OCI-LY1 (cell line): ENCODE data around the gene CCHCR1.
"Not testable (repeated sequence)": the region's sequence is repeated elsewhere in the genome, so short reads cannot be mapped to it uniquely, and the experiment has no call there.

Source experiments
- H2AFZ ChIP-seq: fragments of 200-600 bp; sonication (generic), shearing (Covaris generic); 2 replicates; pipeline ENCODE4 v1.6.0; 2014; ENCODE audit warnings: antibody characterized with exemption, mild to moderate bottlenecking, low read length
- H3F3A ChIP-seq: fragments of 200-600 bp; sonication (generic), shearing (Covaris generic); 2 replicates; pipeline ENCODE4 v1.6.0; 2014; ENCODE audit warnings: mild to moderate bottlenecking, antibody characterized with exemption, low read length, moderate library complexity; ENCODE audit not compliant: insufficient read depth
- H3K27ac ChIP-seq: fragments of 200-600 bp; sonication (generic); 2 replicates; pipeline ENCODE4 v1.5.1; 2014; ENCODE audit warnings: low read length, mixed run types, mild to moderate bottlenecking, low read depth; ENCODE audit not compliant: poor library complexity, severe bottlenecking
- H3K27me3 ChIP-seq: fragments of 200-600 bp; sonication (generic); 2 replicates; pipeline ENCODE4 v1.6.0; 2014; ENCODE audit warnings: antibody characterized with exemption, mild to moderate bottlenecking, low read length, moderate library complexity; ENCODE audit not compliant: insufficient read depth
- H3K36me3 ChIP-seq: fragments of 200-600 bp; sonication (generic); 2 replicates; pipeline ENCODE4 v1.6.1; 2014; ENCODE audit warnings: mild to moderate bottlenecking, antibody characterized with exemption, low read length, moderate library complexity, mixed read lengths; ENCODE audit not compliant: insufficient read depth
- H3K4me1 ChIP-seq: fragments of 200-600 bp; sonication (generic); 2 replicates; pipeline ENCODE4 v1.5.1; 2014; ENCODE audit warnings: mild to moderate bottlenecking, low read length, moderate library complexity; ENCODE audit not compliant: insufficient read depth, severe bottlenecking
- H3K4me2 ChIP-seq: fragments of 200-600 bp; sonication (generic), shearing (Covaris generic); 2 replicates; pipeline ENCODE4 v1.6.1; 2014; ENCODE audit warnings: low read length
- H3K4me3 ChIP-seq: fragments of 200-600 bp; sonication (generic); 2 replicates; pipeline ENCODE4 v1.5.1; 2014; ENCODE audit warnings: low read length, low read depth, mild to moderate bottlenecking, mixed read lengths; ENCODE audit not compliant: poor library complexity, severe bottlenecking
- H3K79me2 ChIP-seq: fragments of 200-600 bp; shearing (Covaris generic); 2 replicates; pipeline ENCODE4 v1.6.1; 2016; ENCODE audit warnings: mixed run types, low read length, mixed read lengths; ENCODE audit not compliant: insufficient read depth
- H3K9ac ChIP-seq: fragments of 200-600 bp; sonication (generic), shearing (Covaris generic); 2 replicates; pipeline ENCODE4 v1.6.1; 2014; ENCODE audit warnings: mild to moderate bottlenecking, low read length, mixed read lengths
- H3K9me2 ChIP-seq: fragments of 200-600 bp; sonication (generic), shearing (Covaris generic); 2 replicates; pipeline ENCODE4 v1.6.1; 2014; ENCODE audit warnings: low read depth, mild to moderate bottlenecking, low read length, mixed read lengths
- H3K9me3 ChIP-seq: fragments of 200-600 bp; shearing (Covaris generic); 2 replicates; pipeline ENCODE4 v1.6.1; 2014; ENCODE audit warnings: low read length, mixed read lengths
- H4K20me1 ChIP-seq: fragments of 200-600 bp; sonication (generic), shearing (Covaris generic); 2 replicates; pipeline ENCODE4 v1.6.0; 2016; ENCODE audit warnings: mild to moderate bottlenecking, low read length; ENCODE audit not compliant: insufficient read depth
- CTCF ChIP-seq: fragments of 200-600 bp; sonication (generic), shearing (Covaris generic); IDR thresholded peaks from 2 replicates; pipeline ENCODE4 v1.5.1; 2017; ENCODE audit warnings: mild to moderate bottlenecking, antibody characterized with exemption, low read length, moderate library complexity, mixed read lengths
- EZH2 ChIP-seq: fragments of 200-600 bp; sonication (generic), shearing (Covaris generic); IDR thresholded peaks from 2 replicates; pipeline ENCODE4 v1.8.0; 2017; ENCODE audit warnings: borderline replicate concordance, mixed run types, mild to moderate bottlenecking, antibody characterized with exemption, low read length, moderate library complexity, mixed read lengths

The CCHCR1 gene

GRCh38 chr6:31190488-31190887, 32.9 kb upstream of the CCHCR1 start:
- Histone ChIP-seq H3K4me2 (no peak overlapping the region), H3K36me3 (peaks cover 9% of the 10 kb centered on the region; the same call in 1 of the 2 replicates), H2AFZ (no peak overlapping the region), H3K27ac (peak overlapping the region; percentile 53), H3K79me2 (no peaks in the 10 kb centered on the region), H3K4me3 (no peak overlapping the region), H3K9me2 (no peaks in the 10 kb centered on the region), H3K4me1 (peaks cover 36% of the 10 kb centered on the region), H3K27me3 (no peaks in the 10 kb centered on the region), H3K9me3 (no peaks in the 10 kb centered on the region), H3K9ac (no peak overlapping the region), H4K20me1 (no peaks in the 10 kb centered on the region), H3F3A (no peaks in the 10 kb centered on the region)
- no peak for TF ChIP-seq CTCF
- no peak for TF ChIP-seq EZH2

- peak overlapping the region; percentile 42 for H3K27ac ChIP-seq
- not testable (repeated sequence) for H3K9me2 ChIP-seq, H3K36me3 ChIP-seq, H3K4me3 ChIP-seq, H4K20me1 ChIP-seq, H3K79me2 ChIP-seq, H3K9ac ChIP-seq, H3K9me3 ChIP-seq, H3K27me3 ChIP-seq, H2AFZ ChIP-seq, H3F3A ChIP-seq, H3K4me2 ChIP-seq
- peaks cover 42% of the 10 kb centered on the region for H3K4me1 ChIP-seq
These were observed 31.6 kb upstream of the CCHCR1 start for GRCh38 chr6:31189223-31189622.

GRCh38 chr6:31187780-31188194, 30.2 kb upstream of the CCHCR1 start:
- H3K4me1 ChIP-seq, result peaks cover 42% of the 10 kb centered on the region
- no peak overlapping the region for H3K9ac ChIP-seq
- no peak overlapping the region for H3K4me3 ChIP-seq
- no peaks in the 10 kb centered on the region for H3K79me2 ChIP-seq
- TF ChIP-seq CTCF, result no peak
- TF ChIP-seq EZH2, result no peak
- H3K27ac ChIP-seq, result peak overlapping the region; percentile 71
- no peaks in the 10 kb centered on the region for H3F3A ChIP-seq
- H3K9me2 ChIP-seq, result no peaks in the 10 kb centered on the region
- no peaks in the 10 kb centered on the region for H3K36me3 ChIP-seq
- no peaks in the 10 kb centered on the region for H3K9me3 ChIP-seq
- no peaks in the 10 kb centered on the region for H3K27me3 ChIP-seq
- H4K20me1 ChIP-seq, result no peaks in the 10 kb centered on the region
- H2AFZ ChIP-seq, result no peak overlapping the region
- H3K4me2 ChIP-seq, result no peak overlapping the region

- H3K4me3 ChIP-seq, result peak overlapping the region; percentile 2
These were observed 28.6 kb upstream of the CCHCR1 start for GRCh38 chr6:31186052-31186734.

GRCh38 chr6:31185695-31186051, 28.1 kb upstream of the CCHCR1 start:
- H3K9me2 ChIP-seq, H3K79me2 ChIP-seq, H4K20me1 ChIP-seq, H3F3A ChIP-seq, H3K4me3 ChIP-seq, H3K27me3 ChIP-seq, H3K9me3 ChIP-seq, H3K36me3 ChIP-seq, H3K9ac ChIP-seq, H2AFZ ChIP-seq: not testable (repeated sequence)
- Histone ChIP-seq H3K27ac (peak overlapping the region; percentile 71), H3K4me1 (peaks cover 39% of the 10 kb centered on the region), H3K4me2 (peak overlapping the region; percentile 34; the same call in 1 of the 2 replicates)

More at GRCh38 chr6:31186052-31186734, 28.6 kb upstream of the CCHCR1 start:
- TF ChIP-seq EZH2 (no peak), CTCF (no peak)
- H4K20me1 ChIP-seq, result no peaks in the 10 kb centered on the region
- H3K27me3 ChIP-seq, result no peaks in the 10 kb centered on the region
- H3K4me1 ChIP-seq, result peaks cover 42% of the 10 kb centered on the region
- peak overlapping the region; percentile 39; the same call in 1 of the 2 replicates for H3K9ac ChIP-seq
- peak overlapping the region; percentile 71 for H3K27ac ChIP-seq
- H3K36me3 ChIP-seq, result no peaks in the 10 kb centered on the region
- no peaks in the 10 kb centered on the region for H3K9me3 ChIP-seq
- H3K79me2 ChIP-seq, result no peaks in the 10 kb centered on the region
- peak overlapping the region; percentile 34 for H3K4me2 ChIP-seq
- H3F3A ChIP-seq, result no peaks in the 10 kb centered on the region
- peak overlapping the region; percentile 11; the same call in 1 of the 2 replicates for H2AFZ ChIP-seq
- H3K9me2 ChIP-seq, result no peaks in the 10 kb centered on the region
